WTC11 (cell line): ENCODE data around the gene PRTFDC1. TPM values are rescaled to one million over a fixed set of nuclear protein-coding genes. Genes with fewer than 3 reads are reported as not detected.
A peak's percentile ranks its signal among the peaks of the same experiment; 100 is the strongest.
"Not testable (repeated sequence)": the region's sequence is repeated elsewhere in the genome, so short reads cannot be mapped to it uniquely, and the experiment has no call there.

Source experiments
- ATAC-seq: fragments of 200-7000 bp; cut with Tn5 transposase; 2 replicates; pipeline ENCODE4 v1.10.0; 2021; ENCODE audit warnings: mild to moderate bottlenecking, moderate library complexity
- CTCF ChIA-PET: fragments of 300-600 bp; sonication (Branson Sonifier 250); formaldehyde crosslinking; loops from one replicate; lab custom pipeline; 2021; ENCODE audit warnings: antibody characterized with exemption; lab: Charles Lee
- POLR2A ChIA-PET: fragments of 350-600 bp; sonication (Branson Sonifier 250); formaldehyde crosslinking; loops from one replicate; lab custom pipeline; 2021; ENCODE audit warnings: antibody characterized with exemption; lab: Charles Lee
- DNase-seq: peaks from one replicate; pipeline ENCODE4 v3.0.0; 2021; ENCODE audit warnings: low spot score
- H3K27ac Mint-ChIP-seq: 2 replicates; pipeline ENCODE4 v1.8.0; 2021; ENCODE audit warnings: mixed read lengths
- H3K27me3 Mint-ChIP-seq: 2 replicates; pipeline ENCODE4 v1.8.0; 2021; ENCODE audit warnings: low read depth, mild to moderate bottlenecking, moderate library complexity, mixed read lengths
- H3K36me3 Mint-ChIP-seq: 2 replicates; pipeline ENCODE4 v1.8.0; 2021; ENCODE audit warnings: mixed read lengths
- H3K4me1 Mint-ChIP-seq: 2 replicates; pipeline ENCODE4 v1.8.0; 2022; ENCODE audit warnings: mixed read lengths
- H3K4me3 Mint-ChIP-seq: 2 replicates; pipeline ENCODE4 v1.8.0; 2021; ENCODE audit warnings: mild to moderate bottlenecking, moderate library complexity, mixed read lengths
- H3K9me3 Mint-ChIP-seq: 2 replicates; pipeline ENCODE4 v1.8.0; 2021; ENCODE audit warnings: mixed read lengths
- ARID4B ChIP-seq: sonication (generic); formaldehyde crosslinking; IDR thresholded peaks from 2 replicates; pipeline ENCODE4 v1.8.0; 2023; ENCODE audit warnings: missing genetic modification reagents, mild to moderate bottlenecking, borderline replicate concordance
- GRHL2 ChIP-seq: fragments of 250-450 bp; sonication (Bioruptor Pico); IDR thresholded peaks from 2 replicates; pipeline ENCODE4 v1.8.0; 2022; ENCODE audit warnings: mild to moderate bottlenecking, moderate library complexity; ENCODE audit not compliant: insufficient replicate concordance, severe bottlenecking
- NFE2L1 ChIP-seq: sonication (generic); formaldehyde crosslinking; IDR thresholded peaks from 2 replicates; pipeline ENCODE4 v1.8.1; 2023; ENCODE audit warnings: missing genetic modification reagents
- total RNA-seq: library from RNA; stranded (reverse); gene quantifications from 3 replicates; pipeline ENCODE4 v1.2.3, GENCODE V29; 2021

PRTFDC1 gene
- total RNA-seq, 1 experiment from 2014 or later = 6.1 TPM

- no peak for DNase-seq
- ChIA-PET CTCF (no interaction called here), POLR2A (no interaction called here)
- peaks cover 10% of the 10 kb centered on the region for H3K4me1 Mint-ChIP-seq
- H3K9me3 Mint-ChIP-seq = peaks cover 26% of the 10 kb centered on the region
- peaks cover 18% of the 10 kb centered on the region for H3K36me3 Mint-ChIP-seq
- no peak for TF ChIP-seq GRHL2
- no peak overlapping the region for H3K27ac Mint-ChIP-seq
- H3K27me3 Mint-ChIP-seq = 0 out of 2 replicates have a peak, but pooled peaks cover 3% of the 10 kb centered on the region
- no peak overlapping the region for H3K4me3 Mint-ChIP-seq
- ATAC-seq = no peak
Measured at GRCh38 chr10:24925799-24926198, 26.6 kb downstream of the PRTFDC1 start.

- H3K4me3 Mint-ChIP-seq, DNase-seq, ATAC-seq, H3K27ac Mint-ChIP-seq, POLR2A ChIA-PET, CTCF ChIA-PET, H3K27me3 Mint-ChIP-seq: not testable (repeated sequence)
- H3K4me1 Mint-ChIP-seq = peaks cover 10% of the 10 kb centered on the region
- peaks cover 22% of the 10 kb centered on the region for H3K36me3 Mint-ChIP-seq
- H3K9me3 Mint-ChIP-seq = peaks cover 31% of the 10 kb centered on the region
Measured at GRCh38 chr10:24924483-24924882, 27.9 kb downstream of the PRTFDC1 start.

GRCh38 chr10:24922222-24922868 is 30.1 kb downstream of the PRTFDC1 start:
- H3K27ac Mint-ChIP-seq, DNase-seq, POLR2A ChIA-PET, ATAC-seq, H3K4me3 Mint-ChIP-seq, H3K27me3 Mint-ChIP-seq: not testable (repeated sequence)
- Mint-ChIP-seq H3K9me3 (peaks cover 33% of the 10 kb centered on the region), H3K4me1 (peaks cover 10% of the 10 kb centered on the region), H3K36me3 (peaks cover 24% of the 10 kb centered on the region)
- CTCF ChIA-PET = interaction anchor here (0.5 to 0.6 kb wide), 2 partner anchors 46 to 1469 kb away, joined by 3 read pairs; no protein-coding TSS in a partner anchor

GRCh38 chr10:24920907-24921881 is 31.2 kb downstream of the PRTFDC1 start:
- peak overlapping the region; percentile 24; the same call in 1 of the 2 replicates for H3K27ac Mint-ChIP-seq
- ChIA-PET CTCF (interaction anchor here (0.5 to 0.6 kb wide), 2 partner anchors 47 to 1470 kb away, joined by 3 read pairs; no protein-coding TSS in a partner anchor), POLR2A (interaction anchor here (1.0 kb wide), 1 partner anchor 31 kb away, joined by 3 read pairs; no protein-coding TSS in a partner anchor)
- peaks cover 24% of the 10 kb centered on the region for H3K36me3 Mint-ChIP-seq
- DNase-seq = no peak
- peak; percentile 75 for ATAC-seq
- H3K27me3 Mint-ChIP-seq = peaks cover 3% of the 10 kb centered on the region; the same call in 1 of the 2 replicates
- no peak overlapping the region for H3K4me3 Mint-ChIP-seq
- peaks cover 10% of the 10 kb centered on the region for H3K4me1 Mint-ChIP-seq
- TF ChIP-seq ARID4B (CRISPR knock-in tag) = no peak
- TF ChIP-seq NFE2L1 = peak; percentile 77; the same call in 1 of the 2 replicates
- peaks cover 33% of the 10 kb centered on the region for H3K9me3 Mint-ChIP-seq

- POLR2A ChIA-PET, ATAC-seq, DNase-seq, H3K27ac Mint-ChIP-seq, CTCF ChIA-PET, H3K4me3 Mint-ChIP-seq, H3K27me3 Mint-ChIP-seq: not testable (repeated sequence)
- H3K9me3 Mint-ChIP-seq = peaks cover 26% of the 10 kb centered on the region
- peaks cover 24% of the 10 kb centered on the region for H3K36me3 Mint-ChIP-seq
- peaks cover 10% of the 10 kb centered on the region for H3K4me1 Mint-ChIP-seq
Measured at GRCh38 chr10:24920192-24920591, 32.2 kb downstream of the PRTFDC1 start.

GRCh38 chr10:24919629-24920028 is 32.8 kb downstream of the PRTFDC1 start:
- H3K27ac Mint-ChIP-seq, DNase-seq, ATAC-seq, H3K27me3 Mint-ChIP-seq, CTCF ChIA-PET, H3K4me3 Mint-ChIP-seq, POLR2A ChIA-PET: not testable (repeated sequence)
- Mint-ChIP-seq H3K9me3 (peaks cover 21% of the 10 kb centered on the region), H3K36me3 (peaks cover 19% of the 10 kb centered on the region), H3K4me1 (peaks cover 10% of the 10 kb centered on the region)
